ENCODE measurements around the gene GRPEL1.

DNA sequence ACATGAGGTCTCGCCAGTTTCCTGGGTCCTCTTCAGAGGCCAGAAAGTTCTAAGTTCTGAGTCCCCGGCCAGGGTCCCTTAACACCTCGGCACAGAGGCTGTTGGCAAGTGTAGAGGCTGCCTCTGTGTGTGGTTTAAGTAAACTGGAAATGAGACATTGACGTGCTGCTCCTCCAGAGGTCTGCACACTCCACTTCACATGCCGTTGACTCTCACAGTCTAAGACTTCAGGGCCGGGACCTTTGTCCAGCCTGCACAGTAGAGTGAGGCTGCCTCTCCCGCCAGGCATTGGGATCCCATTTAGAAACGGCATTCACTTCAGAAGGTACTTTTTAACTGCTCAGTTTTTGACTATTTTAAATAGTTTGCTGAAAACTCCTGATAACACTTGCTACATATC lies 35.3 kb downstream of the GRPEL1 start:
- TF ChIP-seq CTCF (IDR thresholded peaks at IDR 0.05; ENCODE audit: poor library complexity) (no peak), EZH2 (IDR thresholded peaks at IDR 0.05; ENCODE audit: borderline replicate concordance) (no peak), EZH2phosphoT487 (IDR thresholded peaks at IDR 0.05; ENCODE audit: low read depth, severe bottlenecking, unreplicated experiment) (no peak)

Measured in hepatocyte (in vitro differentiated cells).